B cell (primary cell): ENCODE data around the gene KLHL30.

Source experiments
- CTCF ChIP-seq: fragments of 200-600 bp; IDR thresholded peaks from one replicate; pipeline ENCODE4 v1.8.0; 2022; ENCODE audit warnings: antibody characterized with exemption, mild to moderate bottlenecking
- EZH2 ChIP-seq: IDR thresholded peaks from 2 replicates; pipeline ENCODE4 v1.6.1; 2012; ENCODE audit warnings: borderline replicate concordance, low read depth, mild to moderate bottlenecking, moderate library complexity, low read length; ENCODE audit not compliant: insufficient read depth, poor library complexity, severe bottlenecking

- TF ChIP-seq CTCF (no peak), EZH2 (no peak)
Observed at GRCh38 chr2:238167761-238168160, 29.3 kb downstream of the KLHL30 start.
